Epithelial cell of esophagus (primary cell): Measurements from ENCODE around the gene RPS6KL1.

Experiments used
- DNase-seq: peaks from one replicate; pipeline ENCODE4 v3.0.0; 2010; ENCODE audit warnings: low read depth
- H3K4me3 ChIP-seq: 2 replicates; pipeline ENCODE4 v1.5.1; 2011; ENCODE audit warnings: mild to moderate bottlenecking, low read length, control low read depth
- TF ChIP-seq, protein P1 (sequence below): IDR thresholded peaks from 2 replicates; pipeline ENCODE4 v1.5.1; 2011; ENCODE audit warnings: low read depth, mild to moderate bottlenecking, low read length, control low read depth, inconsistent platforms; ENCODE audit not compliant: insufficient read depth; ENCODE audit errors: missing control alignments

Gene RPS6KL1

DNA sequence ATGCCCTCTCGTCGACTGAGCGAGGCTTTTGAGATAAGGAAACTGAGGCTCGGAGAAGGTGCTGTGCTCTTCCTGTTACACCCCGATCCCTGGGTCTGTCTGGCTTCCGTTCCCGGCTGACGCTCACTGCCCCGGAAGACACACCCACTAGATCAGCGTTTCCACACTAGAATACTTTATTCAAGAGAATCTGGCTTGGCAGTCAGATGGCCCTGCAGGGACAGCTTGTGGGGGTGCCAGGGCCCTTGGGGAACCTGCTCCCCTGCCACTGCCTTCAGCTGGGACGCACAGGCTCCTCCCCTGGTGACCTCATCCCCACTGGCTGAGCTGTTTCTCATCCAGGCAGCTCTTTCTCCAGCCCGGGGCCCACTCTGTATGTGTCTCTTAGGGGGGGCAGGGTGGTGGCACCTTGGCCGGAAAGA lies 18.6 kb upstream of the RPS6KL1 start:
- no peak overlapping the region for H3K4me3 ChIP-seq

DNA sequence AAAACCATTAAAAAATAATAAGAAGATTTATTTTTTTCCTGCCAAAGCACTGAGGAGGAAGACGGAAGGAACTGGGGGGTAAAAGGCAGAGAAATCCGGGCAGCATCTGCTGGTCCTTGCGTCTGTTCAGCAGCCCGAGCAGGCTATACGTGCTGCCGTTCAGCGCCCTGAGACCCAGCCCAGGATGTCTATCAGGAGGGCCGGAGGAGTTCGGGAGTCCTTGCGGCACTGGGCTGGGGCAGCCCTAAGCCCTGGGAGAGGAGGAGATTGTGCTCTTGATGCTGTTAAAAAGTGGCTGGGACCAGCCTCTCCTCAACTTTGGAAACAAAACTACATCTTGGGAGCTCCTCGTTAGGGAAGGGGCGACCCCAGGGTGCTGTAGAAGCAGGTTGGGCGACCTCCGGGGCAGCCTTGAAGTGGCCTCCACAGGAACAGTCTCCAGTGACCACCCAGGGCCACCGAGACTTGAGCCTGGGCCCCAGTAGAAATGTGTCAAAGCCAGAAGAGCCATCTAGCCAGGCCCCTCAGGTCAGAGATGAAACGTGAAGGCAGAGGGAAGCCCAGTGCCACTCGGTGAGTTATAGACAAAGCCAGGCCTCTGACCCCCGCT lies 18.0 kb upstream of the RPS6KL1 start:
- no peak overlapping the region for H3K4me3 ChIP-seq
- TF ChIP-seq, protein P1, sequence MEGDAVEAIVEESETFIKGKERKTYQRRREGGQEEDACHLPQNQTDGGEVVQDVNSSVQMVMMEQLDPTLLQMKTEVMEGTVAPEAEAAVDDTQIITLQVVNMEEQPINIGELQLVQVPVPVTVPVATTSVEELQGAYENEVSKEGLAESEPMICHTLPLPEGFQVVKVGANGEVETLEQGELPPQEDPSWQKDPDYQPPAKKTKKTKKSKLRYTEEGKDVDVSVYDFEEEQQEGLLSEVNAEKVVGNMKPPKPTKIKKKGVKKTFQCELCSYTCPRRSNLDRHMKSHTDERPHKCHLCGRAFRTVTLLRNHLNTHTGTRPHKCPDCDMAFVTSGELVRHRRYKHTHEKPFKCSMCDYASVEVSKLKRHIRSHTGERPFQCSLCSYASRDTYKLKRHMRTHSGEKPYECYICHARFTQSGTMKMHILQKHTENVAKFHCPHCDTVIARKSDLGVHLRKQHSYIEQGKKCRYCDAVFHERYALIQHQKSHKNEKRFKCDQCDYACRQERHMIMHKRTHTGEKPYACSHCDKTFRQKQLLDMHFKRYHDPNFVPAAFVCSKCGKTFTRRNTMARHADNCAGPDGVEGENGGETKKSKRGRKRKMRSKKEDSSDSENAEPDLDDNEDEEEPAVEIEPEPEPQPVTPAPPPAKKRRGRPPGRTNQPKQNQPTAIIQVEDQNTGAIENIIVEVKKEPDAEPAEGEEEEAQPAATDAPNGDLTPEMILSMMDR: no peak
- no peak for DNase-seq

More for the DNA sequence above, 18.6 kb upstream of the RPS6KL1 start:
- DNase-seq: peak; percentile 55
- TF ChIP-seq, protein P1: no peak

DNA sequence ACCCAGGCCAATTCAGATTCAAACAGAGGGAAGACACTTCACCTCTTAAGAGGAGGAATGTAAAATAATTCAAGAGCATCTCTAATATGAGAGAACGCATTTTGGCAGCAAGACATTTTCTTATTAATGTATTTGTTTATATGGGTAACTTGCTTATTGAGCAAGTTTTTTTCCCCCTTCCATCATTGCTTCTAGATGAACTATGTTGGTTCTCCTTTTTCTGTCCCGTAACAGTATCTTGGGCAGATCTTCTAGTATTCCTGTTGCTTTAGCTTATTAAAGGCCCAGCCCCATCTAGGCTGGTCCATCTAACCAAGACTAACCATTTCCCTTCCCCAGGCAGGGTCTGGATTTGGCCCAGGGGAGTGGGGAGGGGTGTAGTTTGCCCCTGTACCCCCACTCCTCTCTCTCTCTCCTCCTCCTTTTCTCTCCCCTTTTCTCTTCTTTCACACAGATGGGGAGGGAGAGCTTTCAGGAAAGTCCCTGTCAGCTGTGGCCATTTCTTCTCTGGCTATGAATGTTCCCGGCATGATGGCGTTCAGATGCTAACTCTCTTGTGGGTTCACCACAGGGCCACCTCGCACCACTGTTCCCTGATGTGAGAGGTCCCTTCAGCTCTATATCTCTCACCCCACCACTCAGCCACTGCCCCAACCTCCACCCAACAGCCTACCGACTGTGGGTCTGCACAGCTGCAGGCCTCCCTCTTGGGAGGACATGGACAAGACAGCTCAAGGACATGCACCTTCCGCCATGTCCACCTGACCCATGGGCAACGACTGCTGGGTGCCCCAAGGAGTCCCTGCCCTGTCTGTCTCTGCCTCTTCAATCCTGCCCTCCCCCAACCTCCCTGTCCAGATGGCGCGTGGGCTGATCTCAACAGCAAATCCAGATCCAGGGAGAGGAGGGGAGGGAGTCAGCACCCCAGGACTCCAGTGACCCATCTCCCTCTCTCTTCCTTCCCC lies 15.8 kb upstream of the RPS6KL1 start:
- TF ChIP-seq, protein P1: no peak
- DNase-seq: no peak
- no peak overlapping the region for H3K4me3 ChIP-seq

DNA sequence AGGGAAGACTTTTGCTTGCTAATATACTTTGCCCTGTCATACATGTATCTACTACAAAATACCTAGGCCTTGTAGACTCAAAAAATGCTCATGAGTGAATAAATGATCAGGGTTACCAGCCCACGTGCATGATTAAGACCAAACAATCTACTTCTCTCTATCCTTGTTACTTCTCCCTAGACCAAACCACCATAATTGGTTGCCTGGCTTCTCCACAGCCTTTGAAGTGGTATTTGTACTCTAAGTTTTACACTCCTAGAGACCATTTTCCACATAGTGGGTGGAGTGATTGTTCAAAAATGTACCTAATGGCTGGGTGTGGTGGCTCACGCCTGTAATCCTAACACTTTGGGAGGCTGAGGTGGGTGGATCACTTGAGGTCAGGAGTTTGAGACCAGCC lies 14.1 kb upstream of the RPS6KL1 start:
- DNase-seq: no peak
- TF ChIP-seq, protein P1: no peak

DNA sequence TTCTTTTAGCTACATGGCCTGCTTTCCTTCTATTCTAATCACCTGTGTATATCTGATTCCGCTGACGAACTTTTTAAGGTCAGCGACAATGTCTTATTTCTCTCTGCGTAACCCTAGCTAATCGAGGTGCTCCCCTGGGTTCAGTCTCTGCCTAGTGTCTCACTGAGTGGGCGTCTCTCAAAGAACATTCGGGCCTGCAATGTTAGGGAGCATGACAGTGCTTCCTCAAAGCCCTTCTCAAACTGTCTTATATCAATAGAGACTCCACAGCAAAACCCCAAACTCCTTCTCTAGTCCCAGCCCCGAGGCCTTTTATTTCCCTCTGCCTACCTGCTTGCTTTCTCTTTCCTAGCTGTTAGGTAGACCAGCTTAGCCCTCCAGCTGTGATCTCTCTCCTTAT lies 13.7 kb upstream of the RPS6KL1 start:
- TF ChIP-seq, protein P1: no peak
- H3K4me3 ChIP-seq: no peak overlapping the region
- no peak for DNase-seq

More for the DNA sequence above, 14.1 kb upstream of the RPS6KL1 start:
- H3K4me3 ChIP-seq: no peak overlapping the region

DNA sequence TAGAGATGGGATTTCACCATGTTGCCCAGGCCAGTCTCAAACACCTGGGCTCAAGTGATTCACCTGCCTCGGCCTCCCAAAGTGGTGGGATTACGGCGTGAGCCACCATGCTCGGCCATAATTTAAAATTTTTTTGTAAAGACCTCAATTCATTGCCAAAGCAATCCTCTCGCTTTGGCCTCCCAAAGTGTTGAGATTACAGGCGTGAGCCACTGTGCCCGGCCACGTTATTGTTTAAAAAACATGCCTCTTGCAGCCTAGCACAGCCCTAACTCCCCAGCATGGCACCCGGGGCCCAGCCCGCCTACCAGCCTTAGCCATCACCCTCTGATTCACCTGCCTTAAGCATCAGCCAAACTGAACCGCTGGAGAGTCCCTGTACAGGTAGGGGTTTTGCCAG lies 13.1 kb upstream of the RPS6KL1 start:
- no peak overlapping the region for H3K4me3 ChIP-seq
- DNase-seq: no peak
- TF ChIP-seq, protein P1: no peak

DNA sequence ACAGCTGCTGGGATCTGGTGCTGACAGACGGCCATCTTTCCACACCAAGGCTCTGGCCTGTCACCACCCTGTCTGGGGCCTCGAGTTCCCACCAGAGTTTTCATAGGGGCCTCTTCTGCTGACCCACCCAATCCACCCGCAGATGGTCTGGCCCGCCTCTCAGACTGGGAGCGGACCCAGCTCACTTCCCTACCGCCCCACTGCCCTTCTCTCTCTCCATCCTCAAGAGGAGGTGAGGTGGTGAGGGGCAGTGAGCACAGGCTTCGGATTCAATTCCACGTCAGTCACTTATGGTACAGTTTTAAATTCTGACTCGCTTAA lies 12.3 kb upstream of the RPS6KL1 start:
- TF ChIP-seq, protein P1: no peak
- no peak overlapping the region for H3K4me3 ChIP-seq
- DNase-seq: no peak
